ENCODE measurements around the gene PRR33.

The PRR33 gene

DNA sequence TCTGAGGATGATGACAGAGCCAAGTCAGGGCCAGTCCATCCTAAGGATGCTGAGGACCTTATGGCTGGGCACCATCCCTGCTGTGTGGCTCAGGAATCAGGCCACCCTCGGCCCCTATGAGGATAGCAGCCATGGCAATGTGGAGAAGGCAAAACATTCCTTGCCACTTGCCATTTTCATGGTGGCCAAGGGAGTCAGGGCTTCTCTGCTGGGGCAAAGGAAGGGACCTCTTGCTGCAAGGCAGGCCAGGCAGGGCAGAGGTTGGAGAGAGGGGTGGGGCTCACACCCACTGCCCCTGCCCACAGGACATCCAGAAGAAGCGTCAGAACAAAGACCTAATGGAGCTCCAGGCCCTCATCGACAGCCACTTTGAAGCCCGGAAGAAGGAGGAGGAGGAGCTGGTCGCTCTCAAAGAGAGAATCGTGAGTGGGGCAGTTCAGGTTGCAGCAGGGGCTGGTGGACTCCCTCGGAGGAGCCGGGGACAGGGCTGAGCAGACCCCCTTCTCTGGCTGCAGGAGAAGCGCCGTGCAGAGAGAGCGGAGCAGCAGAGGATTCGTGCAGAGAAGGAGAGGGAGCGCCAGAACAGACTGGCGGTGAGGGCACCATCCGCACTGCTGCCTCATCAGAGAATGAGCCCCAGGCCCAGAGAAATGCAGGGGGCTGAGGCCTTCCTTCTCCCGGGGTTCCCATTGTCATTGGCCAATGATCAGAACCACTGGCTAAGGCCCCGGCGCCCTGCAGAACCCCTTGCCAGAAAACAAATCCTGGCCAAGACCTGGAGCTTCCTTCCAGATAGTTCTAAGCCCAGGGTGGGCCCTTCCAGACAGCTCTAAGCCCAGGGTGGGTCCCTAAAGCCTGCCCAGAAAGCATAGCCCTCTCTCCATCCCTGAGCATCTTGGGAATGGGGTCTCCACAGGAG, 42.0 kb upstream of the PRR33 start:
- H3K36me3 ChIP-seq (ENCODE audit: control insufficient read depth, insufficient read depth, low read length), result no peaks in the 10 kb centered on the region
- no peak overlapping the region for H3K27ac ChIP-seq (ENCODE audit: low read depth, low read length)
- H3K9me3 ChIP-seq (ENCODE audit: control insufficient read depth, insufficient read depth, low read depth, low read length), result no peaks in the 10 kb centered on the region
- H3K4me1 ChIP-seq (ENCODE audit: control insufficient read depth, insufficient read depth, low read length), result no peaks in the 10 kb centered on the region
- no peak overlapping the region for H3K4me3 ChIP-seq (ENCODE audit: low read depth, low read length)
- no peaks in the 10 kb centered on the region; the same call in 1 of the 2 replicates for H3K27me3 ChIP-seq (ENCODE audit: control insufficient read depth, insufficient read depth, low read length)
- H3K9ac ChIP-seq (ENCODE audit: low read length), result no peak overlapping the region

DNA sequence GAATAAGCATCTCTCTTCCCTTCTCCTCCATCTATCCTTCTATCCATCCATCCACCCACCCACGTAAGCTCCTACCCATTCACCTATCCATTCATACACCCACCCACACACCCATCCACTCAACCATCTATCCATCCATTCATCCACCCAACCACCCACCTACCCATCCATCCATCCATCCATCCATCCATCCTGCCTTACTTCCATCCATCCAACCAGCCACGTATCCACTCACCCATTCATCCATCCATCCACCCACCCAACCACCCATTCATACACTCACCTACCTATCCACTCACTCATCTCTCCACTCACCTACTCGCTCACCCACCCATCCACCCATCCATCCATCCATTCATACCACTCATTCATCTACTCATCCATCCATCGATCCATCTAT, 41.0 kb upstream of the PRR33 start:
- Histone ChIP-seq H3K27ac (ENCODE audit: low read depth, low read length) (no peak overlapping the region), H3K27me3 (ENCODE audit: control insufficient read depth, insufficient read depth, low read length) (no peaks in the 10 kb centered on the region; the same call in 1 of the 2 replicates), H3K9me3 (ENCODE audit: control insufficient read depth, insufficient read depth, low read depth, low read length) (no peaks in the 10 kb centered on the region), H3K4me1 (ENCODE audit: control insufficient read depth, insufficient read depth, low read length) (no peaks in the 10 kb centered on the region), H3K9ac (ENCODE audit: low read length) (no peak overlapping the region), H3K4me3 (ENCODE audit: low read depth, low read length) (no peak overlapping the region), H3K36me3 (ENCODE audit: control insufficient read depth, insufficient read depth, low read length) (no peaks in the 10 kb centered on the region)

DNA sequence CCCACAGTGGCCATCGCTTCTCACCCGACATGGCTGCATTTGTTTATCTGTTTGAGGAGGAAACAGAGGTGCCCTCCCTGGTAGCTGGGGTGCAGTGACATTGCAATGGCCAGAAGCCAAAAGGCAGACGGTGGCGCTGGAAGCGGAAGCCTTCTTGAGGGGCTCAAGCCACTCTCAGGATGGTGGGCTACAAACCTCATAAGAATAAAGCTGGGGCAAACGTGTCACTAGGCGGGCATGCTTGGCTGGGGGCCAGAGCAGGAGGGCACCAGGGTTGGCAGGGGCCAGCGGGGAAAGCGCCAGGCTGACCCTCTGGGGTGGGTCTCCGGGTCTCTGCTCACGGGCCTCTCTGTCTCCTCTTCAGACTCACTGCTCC, 40.4 kb upstream of the PRR33 start:
- no peak overlapping the region for H3K9ac ChIP-seq (ENCODE audit: low read length)
- no peaks in the 10 kb centered on the region; the same call in 1 of the 2 replicates for H3K27me3 ChIP-seq (ENCODE audit: control insufficient read depth, insufficient read depth, low read length)
- no peaks in the 10 kb centered on the region for H3K9me3 ChIP-seq (ENCODE audit: control insufficient read depth, insufficient read depth, low read depth, low read length)
- no peak overlapping the region for H3K27ac ChIP-seq (ENCODE audit: low read depth, low read length)
- H3K4me1 ChIP-seq (ENCODE audit: control insufficient read depth, insufficient read depth, low read length), result peaks cover 4% of the 10 kb centered on the region; the same call in 1 of the 2 replicates
- H3K36me3 ChIP-seq (ENCODE audit: control insufficient read depth, insufficient read depth, low read length), result no peaks in the 10 kb centered on the region
- H3K4me3 ChIP-seq (ENCODE audit: low read depth, low read length), result no peak overlapping the region

DNA sequence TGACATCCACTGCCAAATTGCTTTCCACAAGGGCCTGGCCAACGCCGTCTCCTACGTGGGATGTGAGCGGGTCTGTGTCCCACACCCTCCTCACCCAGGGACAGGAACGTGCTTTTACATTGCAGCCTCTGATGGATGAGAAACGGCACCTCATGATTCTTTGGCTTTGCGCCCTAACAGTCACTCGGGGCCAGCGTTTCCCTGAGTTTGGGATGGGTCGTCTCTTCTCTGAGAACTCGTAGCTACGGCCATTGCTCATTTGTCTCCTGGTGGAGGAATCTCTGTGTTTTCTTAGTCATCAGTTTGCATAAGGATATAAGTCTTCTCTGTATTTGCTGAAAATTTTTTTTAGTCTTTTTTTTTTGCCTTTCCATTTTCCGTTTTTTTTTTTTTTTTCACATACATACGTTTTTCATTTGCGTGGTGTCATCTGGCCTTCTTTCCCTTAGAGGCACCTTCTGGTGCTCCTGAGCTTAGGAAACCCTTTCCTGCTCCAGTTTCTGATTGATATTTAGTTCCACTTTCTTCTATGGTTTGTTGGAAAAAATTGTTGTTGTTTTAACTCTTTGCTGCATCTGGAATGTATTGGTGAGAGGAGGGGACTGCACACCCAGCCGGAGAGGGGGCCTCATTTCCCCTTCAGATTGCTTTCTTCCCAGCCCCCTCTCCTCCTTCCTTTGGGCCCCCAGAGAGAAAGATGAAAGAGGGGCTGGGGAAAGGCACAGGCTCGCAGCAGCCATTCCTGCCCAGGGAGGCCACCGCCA, 39.8 kb upstream of the PRR33 start:
- H3K9me3 ChIP-seq (ENCODE audit: control insufficient read depth, insufficient read depth, low read depth, low read length), result no peaks in the 10 kb centered on the region
- peaks cover 5% of the 10 kb centered on the region; the same call in 1 of the 2 replicates for H3K4me1 ChIP-seq (ENCODE audit: control insufficient read depth, insufficient read depth, low read length)
- H3K36me3 ChIP-seq (ENCODE audit: control insufficient read depth, insufficient read depth, low read length), result no peaks in the 10 kb centered on the region
- no peak overlapping the region for H3K27ac ChIP-seq (ENCODE audit: low read depth, low read length)
- H3K4me3 ChIP-seq (ENCODE audit: low read depth, low read length), result no peak overlapping the region
- no peak overlapping the region for H3K9ac ChIP-seq (ENCODE audit: low read length)
- H3K27me3 ChIP-seq (ENCODE audit: control insufficient read depth, insufficient read depth, low read length), result no peaks in the 10 kb centered on the region; the same call in 1 of the 2 replicates

DNA sequence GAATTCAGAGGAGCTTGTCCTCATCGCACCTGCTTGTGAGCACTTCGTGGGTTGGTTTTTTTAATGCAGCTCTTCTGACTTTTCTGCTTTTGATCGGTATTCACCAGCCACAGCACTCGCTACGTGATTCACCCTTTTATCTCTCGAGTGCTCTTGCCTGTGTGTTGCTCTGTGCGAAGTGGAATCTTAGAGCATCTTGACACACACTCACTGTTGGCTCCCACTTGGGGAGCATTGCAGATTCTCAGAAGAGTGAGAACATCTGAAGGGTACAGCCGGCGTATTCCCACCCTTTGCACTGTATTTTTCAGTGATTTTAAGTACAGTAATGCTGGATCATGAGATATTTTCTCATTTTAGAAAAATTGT, 38.8 kb upstream of the PRR33 start:
- no peak overlapping the region for H3K9ac ChIP-seq (ENCODE audit: low read length)
- H3K4me1 ChIP-seq (ENCODE audit: control insufficient read depth, insufficient read depth, low read length), result peaks cover 5% of the 10 kb centered on the region; the same call in 1 of the 2 replicates
- H3K36me3 ChIP-seq (ENCODE audit: control insufficient read depth, insufficient read depth, low read length), result no peaks in the 10 kb centered on the region
- H3K27me3 ChIP-seq (ENCODE audit: control insufficient read depth, insufficient read depth, low read length), result no peaks in the 10 kb centered on the region; the same call in 1 of the 2 replicates
- H3K9me3 ChIP-seq (ENCODE audit: control insufficient read depth, insufficient read depth, low read depth, low read length), result no peaks in the 10 kb centered on the region
- H3K4me3 ChIP-seq (ENCODE audit: low read depth, low read length), result no peak overlapping the region
- no peak overlapping the region for H3K27ac ChIP-seq (ENCODE audit: low read depth, low read length)

DNA sequence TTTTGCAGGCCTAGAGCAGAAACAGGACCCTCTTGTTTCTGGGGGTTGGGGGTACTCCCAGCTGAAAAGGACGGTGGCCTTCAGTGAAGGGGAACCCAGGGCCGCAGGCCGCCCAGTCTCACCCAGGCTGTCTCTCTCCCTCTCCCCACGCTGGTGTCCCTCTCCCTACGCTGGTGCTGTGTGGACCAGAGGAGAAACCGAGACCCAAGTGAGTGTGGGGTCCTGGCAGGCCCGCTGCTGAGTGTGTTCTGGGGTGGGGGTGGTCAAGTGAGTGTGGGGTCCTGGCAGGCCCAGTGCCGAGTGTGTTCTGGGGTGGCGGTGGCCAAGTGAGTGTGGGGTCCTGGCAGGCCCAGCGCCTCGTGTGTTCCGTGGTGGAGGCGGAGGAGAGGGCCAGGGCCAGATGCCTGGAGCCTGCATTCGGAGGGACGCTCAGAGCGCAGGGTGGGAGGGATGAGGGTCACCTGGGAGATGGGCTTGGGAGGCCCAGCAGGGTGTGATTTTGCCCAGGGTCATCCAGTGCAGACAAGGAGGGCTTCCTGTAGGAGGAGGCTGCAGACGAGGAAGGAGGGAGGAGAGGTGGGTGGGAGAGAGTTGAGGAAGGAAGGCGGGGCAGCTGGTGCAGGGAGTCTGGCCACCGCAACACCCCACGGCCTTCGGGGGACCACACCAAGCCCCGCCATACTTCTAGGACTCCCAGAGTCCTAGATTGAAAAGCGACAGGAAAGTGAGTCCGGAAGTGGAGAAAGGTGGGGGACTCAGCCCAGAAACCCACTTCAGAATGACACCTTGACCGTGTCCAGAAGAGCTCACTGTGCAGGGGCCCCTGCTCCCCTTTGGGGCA, 38.1 kb upstream of the PRR33 start:
- Histone ChIP-seq H3K9me3 (ENCODE audit: control insufficient read depth, insufficient read depth, low read depth, low read length) (no peaks in the 10 kb centered on the region), H3K36me3 (ENCODE audit: control insufficient read depth, insufficient read depth, low read length) (no peaks in the 10 kb centered on the region), H3K27ac (ENCODE audit: low read depth, low read length) (no peak overlapping the region), H3K9ac (ENCODE audit: low read length) (no peak overlapping the region), H3K27me3 (ENCODE audit: control insufficient read depth, insufficient read depth, low read length) (no peaks in the 10 kb centered on the region; the same call in 1 of the 2 replicates), H3K4me1 (ENCODE audit: control insufficient read depth, insufficient read depth, low read length) (peaks cover 5% of the 10 kb centered on the region; the same call in 1 of the 2 replicates), H3K4me3 (ENCODE audit: low read depth, low read length) (no peak overlapping the region)

DNA sequence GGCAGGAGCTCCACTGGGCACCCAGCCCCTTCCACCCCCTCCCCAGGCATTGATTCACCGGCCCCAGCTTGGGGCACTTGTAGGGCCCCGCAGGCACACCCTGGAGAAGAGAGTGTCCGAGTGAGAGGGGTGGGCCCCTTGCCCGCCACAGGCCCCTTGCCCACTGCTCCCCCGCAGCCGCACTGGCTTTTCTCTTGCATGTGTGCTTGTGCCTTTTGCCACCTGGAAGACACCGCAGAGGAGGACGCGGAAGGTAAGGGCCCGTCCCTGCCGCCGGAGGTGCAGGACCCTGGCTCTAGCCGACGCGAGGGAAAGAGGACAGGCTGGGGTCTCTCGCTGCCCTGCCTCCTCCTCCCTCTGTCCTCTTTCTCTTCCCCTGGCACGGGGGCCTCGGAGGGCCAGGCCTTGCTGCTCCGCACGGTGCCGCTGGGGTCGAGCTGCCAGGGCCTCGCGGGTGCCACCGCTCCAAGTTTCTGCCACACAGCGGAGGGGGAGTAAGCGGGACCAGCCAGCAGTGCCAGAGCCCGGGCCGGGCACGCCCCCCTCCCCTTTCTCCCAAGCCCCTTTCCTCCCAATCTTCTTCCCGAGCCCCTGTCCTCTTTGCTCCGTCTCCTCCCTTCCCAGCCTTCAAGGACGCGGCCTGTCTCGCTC, 37.3 kb upstream of the PRR33 start:
- Histone ChIP-seq H3K4me1 (ENCODE audit: control insufficient read depth, insufficient read depth, low read length) (peaks cover 5% of the 10 kb centered on the region; the same call in 1 of the 2 replicates), H3K4me3 (ENCODE audit: low read depth, low read length) (no peak overlapping the region), H3K27me3 (ENCODE audit: control insufficient read depth, insufficient read depth, low read length) (no peaks in the 10 kb centered on the region), H3K9ac (ENCODE audit: low read length) (no peak overlapping the region), H3K36me3 (ENCODE audit: control insufficient read depth, insufficient read depth, low read length) (no peaks in the 10 kb centered on the region), H3K9me3 (ENCODE audit: control insufficient read depth, insufficient read depth, low read depth, low read length) (no peaks in the 10 kb centered on the region), H3K27ac (ENCODE audit: low read depth, low read length) (no peak overlapping the region)

DNA sequence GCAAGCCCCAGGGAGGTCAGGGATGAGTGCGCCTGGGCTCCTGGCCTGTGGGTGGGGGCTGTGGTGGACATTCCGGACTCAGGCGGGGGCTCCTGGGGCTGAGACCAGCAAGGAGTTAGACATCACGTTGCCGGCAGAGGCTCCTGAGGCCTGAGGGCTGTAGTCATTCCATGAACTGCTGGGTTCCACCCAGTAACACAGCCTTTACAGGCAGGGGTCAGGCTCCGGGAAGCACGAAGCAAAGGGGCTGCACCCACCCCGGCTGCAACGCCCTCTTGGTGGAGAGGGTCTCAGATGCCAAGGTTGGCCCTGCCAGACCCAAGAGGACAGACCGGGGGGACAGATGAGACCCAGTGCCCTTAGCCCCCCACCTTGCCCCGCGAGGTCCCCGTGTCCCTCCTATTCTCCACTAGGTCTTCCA, 36.8 kb upstream of the PRR33 start:
- H3K9me3 ChIP-seq (ENCODE audit: control insufficient read depth, insufficient read depth, low read depth, low read length), result no peaks in the 10 kb centered on the region
- H3K27ac ChIP-seq (ENCODE audit: low read depth, low read length), result no peak overlapping the region
- H3K9ac ChIP-seq (ENCODE audit: low read length), result no peak overlapping the region
- peaks cover 5% of the 10 kb centered on the region; the same call in 1 of the 2 replicates for H3K4me1 ChIP-seq (ENCODE audit: control insufficient read depth, insufficient read depth, low read length)
- H3K27me3 ChIP-seq (ENCODE audit: control insufficient read depth, insufficient read depth, low read length), result no peaks in the 10 kb centered on the region
- no peaks in the 10 kb centered on the region for H3K36me3 ChIP-seq (ENCODE audit: control insufficient read depth, insufficient read depth, low read length)
- H3K4me3 ChIP-seq (ENCODE audit: low read depth, low read length), result no peak overlapping the region

DNA sequence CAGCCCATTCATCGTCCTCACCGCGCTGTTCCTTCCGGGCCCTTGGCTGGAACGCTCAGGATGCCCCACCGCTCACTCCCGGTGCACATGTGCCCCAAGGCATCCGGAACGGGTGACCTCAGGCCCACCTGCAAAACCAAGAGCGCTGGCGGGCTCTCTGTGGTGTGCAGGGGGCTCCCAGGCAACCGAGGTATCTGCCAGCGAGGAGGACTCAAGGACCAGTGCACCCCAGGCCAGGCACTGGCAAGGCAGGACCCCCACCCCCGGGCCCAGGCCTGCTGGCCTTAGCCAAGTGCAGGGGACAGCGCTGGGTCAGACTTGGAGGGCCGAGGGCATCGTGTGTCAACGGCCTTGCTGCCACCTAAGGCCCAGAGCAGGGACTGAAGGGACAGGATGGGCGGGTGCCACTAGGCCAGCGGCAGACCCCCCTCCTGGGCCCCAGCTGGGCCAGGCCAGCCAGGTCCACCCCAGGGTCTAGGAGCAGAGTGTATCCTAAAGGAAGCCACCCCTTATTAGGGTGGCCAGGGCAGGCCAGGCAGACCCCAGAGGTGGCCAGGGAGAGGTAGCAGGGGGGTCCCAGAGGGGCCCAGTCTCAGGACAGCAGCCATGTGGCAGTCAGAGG, 36.3 kb upstream of the PRR33 start:
- no peaks in the 10 kb centered on the region for H3K27me3 ChIP-seq (ENCODE audit: control insufficient read depth, insufficient read depth, low read length)

More for the DNA sequence above, 36.3 kb upstream of the PRR33 start:
- no peak overlapping the region for H3K27ac ChIP-seq (ENCODE audit: low read depth, low read length)
- H3K9me3 ChIP-seq (ENCODE audit: control insufficient read depth, insufficient read depth, low read depth, low read length), result no peaks in the 10 kb centered on the region
- H3K4me3 ChIP-seq (ENCODE audit: low read depth, low read length), result no peak overlapping the region
- no peak overlapping the region for H3K9ac ChIP-seq (ENCODE audit: low read length)
- peaks cover 5% of the 10 kb centered on the region; the same call in 1 of the 2 replicates for H3K4me1 ChIP-seq (ENCODE audit: control insufficient read depth, insufficient read depth, low read length)
- H3K36me3 ChIP-seq (ENCODE audit: control insufficient read depth, insufficient read depth, low read length), result no peaks in the 10 kb centered on the region

Data from HUES6 (cell line).